Ascending aorta (tissue), 2 donors: ENCODE data around the gene LEF1. TPM values are rescaled to one million over a fixed set of nuclear protein-coding genes. Genes with fewer than 3 reads are reported as not detected.

ENCODE experiments used
- DNase-seq, 2 donors: peaks; one replicate each; pipeline ENCODE4 v3.0.0-alpha.2; 2019; ENCODE audit warnings: low spot score in 2 of 2
- H3K27ac ChIP-seq, 2 donors: fragments of 200-600 bp; sonication (generic); one replicate each; pipeline ENCODE4 v1.5.1; 2016 to 2017; ENCODE audit warnings: mild to moderate bottlenecking in 1 of 2
- H3K27me3 ChIP-seq: fragments of 200-600 bp; sonication (generic); one replicate; pipeline ENCODE4 v1.5.1; 2017
- H3K36me3 ChIP-seq, 2 donors: fragments of 200-600 bp; sonication (generic); one replicate each; pipeline ENCODE4 v1.5.1; 2016
- H3K4me1 ChIP-seq, 2 donors: fragments of 200-600 bp; sonication (generic); one replicate each; pipeline ENCODE4 v1.5.1; 2016 to 2017; ENCODE audit warnings: mild to moderate bottlenecking in 1 of 2
- H3K4me3 ChIP-seq, 2 donors: fragments of 200-600 bp; sonication (generic); one replicate each; pipeline ENCODE4 v1.5.1; 2016 to 2017; ENCODE audit warnings: mild to moderate bottlenecking in 1 of 2
- H3K9me3 ChIP-seq, 2 donors: fragments of 200-600 bp; sonication (generic); one replicate each; pipeline ENCODE4 v1.5.1; 2016
- intact Hi-C: fragments of 100-400 bp; cut with DNase I; formaldehyde crosslinking; loops from one replicate; pipeline ENCODE4 v1.15.1; 2023
- total RNA-seq: library from RNA; depleted of rRNA; stranded (reverse); fragments of >200 nt; gene quantifications from one replicate; pipeline ENCODE4 v1.1.0, GENCODE V29; 2016
- TF ChIP-seq, protein P1 (sequence below), 3 experiments: fragments of 200-600 bp in 2 of 3; fragments of 450-650 bp in 1 of 3; sonication (generic) in 2 of 3; IDR thresholded peaks; one replicate each; pipeline ENCODE4 v1.5.1; 2016 to 2019; ENCODE audit warnings: antibody characterized with exemption in 3 of 3, mild to moderate bottlenecking in 1 of 3, moderate library complexity in 1 of 3

Gene LEF1
- total RNA-seq, 1 donor from 2014 or later, result not detected

DNA sequence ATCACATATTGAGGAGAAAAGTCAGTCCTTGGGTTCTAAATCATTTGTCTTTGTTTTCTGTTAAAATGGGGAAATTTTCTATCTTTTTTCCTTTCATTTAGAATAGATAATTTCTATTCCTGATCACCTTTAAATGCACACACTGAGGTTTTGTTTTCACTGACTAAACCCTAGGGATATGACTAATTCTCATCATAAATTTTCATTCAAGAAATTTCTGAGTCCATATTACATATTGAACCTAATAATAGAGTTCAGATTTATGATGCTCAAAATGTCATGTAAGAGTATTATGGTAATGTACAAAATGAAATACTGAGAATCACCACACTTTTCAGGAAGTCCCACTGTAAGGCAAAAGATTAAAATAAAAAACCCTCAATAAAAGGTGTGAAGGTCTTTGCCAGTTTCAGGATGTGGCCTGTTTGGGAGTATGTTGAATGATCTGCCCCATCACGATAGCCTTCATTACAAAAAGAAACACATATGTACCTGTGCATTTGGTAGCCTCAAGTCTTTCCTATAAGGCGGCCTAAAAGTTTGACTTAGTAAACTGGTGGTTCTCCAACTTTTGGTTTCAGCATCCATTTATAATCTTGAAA is 49.4 kb downstream of the LEF1 start:
- intact Hi-C loops, result no loop called here
- Histone ChIP-seq H3K4me3 (no peak overlapping the region), H3K36me3 (no peaks in the 10 kb centered on the region), H3K4me1 (no peaks in the 10 kb centered on the region), H3K27ac (no peak overlapping the region), H3K9me3 (no peaks in the 10 kb centered on the region), H3K27me3 (no peaks in the 10 kb centered on the region)
- TF ChIP-seq, protein P1, sequence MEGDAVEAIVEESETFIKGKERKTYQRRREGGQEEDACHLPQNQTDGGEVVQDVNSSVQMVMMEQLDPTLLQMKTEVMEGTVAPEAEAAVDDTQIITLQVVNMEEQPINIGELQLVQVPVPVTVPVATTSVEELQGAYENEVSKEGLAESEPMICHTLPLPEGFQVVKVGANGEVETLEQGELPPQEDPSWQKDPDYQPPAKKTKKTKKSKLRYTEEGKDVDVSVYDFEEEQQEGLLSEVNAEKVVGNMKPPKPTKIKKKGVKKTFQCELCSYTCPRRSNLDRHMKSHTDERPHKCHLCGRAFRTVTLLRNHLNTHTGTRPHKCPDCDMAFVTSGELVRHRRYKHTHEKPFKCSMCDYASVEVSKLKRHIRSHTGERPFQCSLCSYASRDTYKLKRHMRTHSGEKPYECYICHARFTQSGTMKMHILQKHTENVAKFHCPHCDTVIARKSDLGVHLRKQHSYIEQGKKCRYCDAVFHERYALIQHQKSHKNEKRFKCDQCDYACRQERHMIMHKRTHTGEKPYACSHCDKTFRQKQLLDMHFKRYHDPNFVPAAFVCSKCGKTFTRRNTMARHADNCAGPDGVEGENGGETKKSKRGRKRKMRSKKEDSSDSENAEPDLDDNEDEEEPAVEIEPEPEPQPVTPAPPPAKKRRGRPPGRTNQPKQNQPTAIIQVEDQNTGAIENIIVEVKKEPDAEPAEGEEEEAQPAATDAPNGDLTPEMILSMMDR (IDR thresholded peaks at IDR 0.05), result no peak
- no peak for DNase-seq

DNA sequence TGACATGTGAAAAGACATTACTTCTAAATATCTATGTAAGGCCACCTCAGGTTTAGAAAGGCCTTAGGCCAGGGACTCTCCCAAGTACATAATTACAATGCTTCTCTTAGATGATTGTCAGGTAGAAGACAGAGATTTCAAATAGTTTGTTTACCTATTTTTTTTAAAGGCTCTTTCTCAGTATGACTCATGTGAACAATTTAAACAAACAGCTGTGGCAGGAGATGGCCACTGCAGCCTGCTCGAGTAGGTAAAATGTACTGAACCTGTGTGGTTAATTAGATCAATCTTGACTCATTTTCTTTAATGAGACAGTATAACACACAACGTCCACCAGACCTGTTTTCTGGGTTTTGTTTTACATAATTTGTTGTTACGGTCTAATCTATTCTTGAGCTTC is 50.2 kb downstream of the LEF1 start:
- no peaks in the 10 kb centered on the region for H3K4me1 ChIP-seq
- TF ChIP-seq, protein P1 (IDR thresholded peaks at IDR 0.05), result no peak
- no peak for DNase-seq
- H3K36me3 ChIP-seq, result no peaks in the 10 kb centered on the region
- no peaks in the 10 kb centered on the region for H3K27me3 ChIP-seq
- H3K27ac ChIP-seq, result no peak overlapping the region
- no peaks in the 10 kb centered on the region for H3K9me3 ChIP-seq
- no peak overlapping the region for H3K4me3 ChIP-seq
- intact Hi-C loops, result no loop called here

DNA sequence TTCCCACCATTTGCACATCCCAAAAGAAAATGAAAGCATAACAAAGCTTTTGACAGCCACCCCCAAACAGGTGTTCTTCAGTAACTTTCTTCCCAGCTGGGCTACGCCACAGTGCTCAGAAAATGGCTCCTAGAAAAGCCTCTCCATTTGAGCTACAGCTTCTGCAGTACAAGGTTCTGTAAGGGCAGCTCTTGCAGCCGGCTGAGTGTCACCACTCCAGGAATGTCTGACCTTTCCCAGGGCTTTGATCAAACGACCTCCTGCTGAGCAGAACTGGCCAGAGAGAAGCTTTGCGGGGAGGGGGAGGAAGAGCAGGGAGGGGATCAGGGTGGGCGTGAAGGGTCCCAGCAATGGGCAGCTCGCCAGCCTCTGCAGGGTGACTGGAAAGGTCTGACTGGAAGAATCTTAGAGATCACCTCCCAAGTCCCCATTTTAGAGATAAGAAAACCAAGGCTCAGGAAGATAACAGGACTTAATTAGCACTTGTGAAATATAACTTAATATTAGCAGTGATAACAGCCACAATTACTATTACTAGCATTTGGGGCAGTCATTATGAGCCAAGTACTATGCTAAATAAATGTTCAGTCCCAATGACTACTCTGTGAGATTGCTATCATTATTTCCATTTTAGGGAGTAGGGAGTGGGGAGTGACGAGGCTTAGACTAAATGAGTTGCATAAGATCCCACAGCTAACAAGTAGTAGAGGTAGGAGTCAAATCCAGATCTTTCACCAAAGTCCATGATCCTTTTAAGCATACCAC is 51.1 kb downstream of the LEF1 start:
- H3K36me3 ChIP-seq, result no peaks in the 10 kb centered on the region
- H3K27me3 ChIP-seq, result no peaks in the 10 kb centered on the region
- H3K27ac ChIP-seq, result no peak overlapping the region
- no peak overlapping the region for H3K4me3 ChIP-seq
- intact Hi-C loops, result no loop called here
- no peak for DNase-seq
- TF ChIP-seq, protein P1 (IDR thresholded peaks at IDR 0.05), result no peak
- no peaks in the 10 kb centered on the region for H3K4me1 ChIP-seq
- no peaks in the 10 kb centered on the region for H3K9me3 ChIP-seq

DNA sequence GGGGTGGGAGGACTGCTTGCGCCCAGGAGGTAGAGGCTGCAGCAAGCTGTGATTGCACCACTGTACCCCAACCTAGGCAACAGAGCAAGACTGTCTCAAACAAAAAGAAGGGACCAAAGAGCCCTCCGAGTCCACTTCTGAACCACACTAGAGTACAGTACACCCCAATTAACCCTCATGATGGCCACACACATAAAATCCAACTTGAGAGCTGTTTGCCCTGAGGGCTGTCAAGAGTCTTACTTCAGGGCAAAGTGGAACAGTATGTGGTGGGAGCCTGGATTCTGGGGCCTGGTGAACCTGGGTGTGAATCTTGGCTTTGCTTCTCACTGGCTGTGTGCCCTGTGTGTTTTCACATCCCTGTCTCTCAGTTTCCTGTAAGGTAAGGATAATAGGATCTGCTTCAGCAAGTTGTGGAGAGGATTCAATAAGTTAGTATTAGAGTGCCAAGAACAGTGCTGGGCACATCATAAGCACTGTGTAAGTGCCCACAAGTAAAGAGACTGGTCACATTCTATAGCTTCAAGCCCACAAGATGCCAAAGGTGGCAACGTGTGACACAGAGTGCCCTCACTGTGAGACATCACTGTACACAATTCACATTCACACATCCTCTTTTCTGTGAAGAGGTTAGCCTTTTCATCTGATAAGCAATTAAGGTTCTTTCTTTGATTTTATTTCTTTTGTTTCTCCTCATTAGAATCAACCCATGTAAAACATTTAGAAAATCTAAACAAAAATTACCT is 52.1 kb downstream of the LEF1 start:
- Histone ChIP-seq H3K27ac (no peak overlapping the region), H3K9me3 (no peaks in the 10 kb centered on the region), H3K36me3 (no peaks in the 10 kb centered on the region), H3K4me3 (no peak overlapping the region), H3K4me1 (no peaks in the 10 kb centered on the region), H3K27me3 (no peaks in the 10 kb centered on the region)
- DNase-seq, result no peak
- intact Hi-C loops, result no loop called here
- TF ChIP-seq, protein P1 (IDR thresholded peaks at IDR 0.05), result no peak

DNA sequence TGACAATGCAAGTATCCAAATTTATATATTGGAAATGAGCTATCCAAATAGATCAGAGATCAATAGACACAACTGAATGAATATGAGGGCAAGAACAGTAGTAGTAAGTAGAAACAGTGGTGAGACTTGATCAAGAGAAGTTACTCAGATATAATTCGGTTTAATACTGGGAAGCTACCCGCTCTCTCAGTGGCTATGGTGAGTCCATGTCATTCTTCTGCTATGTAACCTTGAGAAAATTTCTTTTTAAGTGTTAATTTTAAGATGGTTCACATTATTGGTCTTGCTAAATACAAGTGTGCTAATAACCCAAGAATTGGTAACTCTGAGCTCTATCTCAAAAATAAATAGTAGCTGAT is 53.6 kb downstream of the LEF1 start:
- intact Hi-C loops, result no loop called here
- no peaks in the 10 kb centered on the region for H3K4me1 ChIP-seq
- H3K27ac ChIP-seq, result no peak overlapping the region
- H3K36me3 ChIP-seq, result no peaks in the 10 kb centered on the region
- H3K4me3 ChIP-seq, result no peak overlapping the region
- DNase-seq, result no peak
- H3K9me3 ChIP-seq, result no peaks in the 10 kb centered on the region
- TF ChIP-seq, protein P1 (IDR thresholded peaks at IDR 0.05), result no peak
- H3K27me3 ChIP-seq, result no peaks in the 10 kb centered on the region
